Measurements from ENCODE around the gene FAM180B. TPM values are rescaled to one million over a fixed set of nuclear protein-coding genes. Genes with fewer than 3 reads are reported as not detected.

The FAM180B gene
- total and polyA plus RNA-seq, 10 of the 15 experiments (the other 5 are each of a cell fraction or from before 2014, with no cell fraction given) = 0.04 to 0.34 TPM; not detected in 8

DNA sequence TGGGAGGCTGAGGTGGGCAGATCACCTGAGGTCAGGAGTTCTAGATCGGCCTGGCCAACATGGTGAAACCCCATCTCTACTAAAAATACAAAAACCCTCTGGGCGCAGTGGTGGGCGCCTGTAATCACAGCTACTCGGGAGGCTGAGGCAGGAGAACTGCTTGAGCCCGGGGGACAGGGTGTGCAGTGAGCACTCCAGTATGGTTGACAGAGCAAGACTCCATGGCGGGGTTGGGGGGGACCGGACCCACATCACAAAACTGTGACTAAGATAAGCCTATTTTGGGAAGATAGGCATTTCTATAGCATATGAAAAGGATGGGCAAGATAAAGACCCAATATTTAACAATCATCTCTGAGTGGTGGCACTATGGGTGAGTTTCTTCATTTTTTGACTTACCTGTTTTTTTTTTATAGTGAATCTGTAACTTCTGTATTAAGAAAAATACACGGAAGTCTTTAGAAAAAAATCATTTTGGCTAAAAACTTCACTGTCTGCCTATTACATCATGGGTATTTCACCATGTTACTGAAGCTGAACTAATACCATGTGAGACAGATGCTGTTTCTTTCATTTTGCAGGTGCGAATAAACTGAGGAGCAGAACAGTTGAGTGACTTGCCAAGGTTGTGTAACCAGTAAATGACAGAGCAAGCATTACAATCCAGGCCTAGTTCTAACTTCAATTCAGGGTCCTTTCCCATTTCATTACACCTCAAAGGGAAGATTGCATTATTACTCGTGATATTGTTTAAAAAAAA lies 36.0 kb upstream of the FAM180B start:
- Histone ChIP-seq H3K27ac (ENCODE audit: control insufficient read depth, insufficient read depth) (peak overlapping the region; percentile 50; the same call in 1 of the 2 replicates), H3K4me1 (ENCODE audit: control insufficient read depth, insufficient read depth, low read length) (peaks cover 10% of the 10 kb centered on the region; the same call in 1 of the 2 replicates), H3K79me2 (ENCODE audit: control insufficient read depth, insufficient read depth, low read length) (peaks cover 74% of the 10 kb centered on the region), H3K4me2 (ENCODE audit: control insufficient read depth, insufficient read depth) (peak overlapping the region; percentile 46), H3K36me3 (ENCODE audit: control insufficient read depth in 2 of 2, insufficient read depth in 2 of 2, low read length in 1 of 2) (no peaks in the 10 kb centered on the region), H4K20me1 (ENCODE audit: control insufficient read depth, insufficient read depth) (no peaks in the 10 kb centered on the region), H2AFZ (ENCODE audit: control insufficient read depth, low read depth, low read length) (no peak overlapping the region), H3K9ac (ENCODE audit: control insufficient read depth, insufficient read depth, low read length) (no peak overlapping the region), H3K27me3 (replicated peaks in 1 of 2; ENCODE audit: control insufficient read depth in 2 of 2, insufficient read depth in 2 of 2, low read length in 1 of 2) (no peaks in the 10 kb centered on the region), H3K9me3 (replicated peaks; ENCODE audit: control insufficient read depth, insufficient read depth, low read length) (no peaks in the 10 kb centered on the region), H3K4me3 (peak overlapping the region; percentile 83)
- DNase-seq (ENCODE audit: low read depth, low spot score) (no peak), ATAC-seq (no peak), FAIRE-seq (peak; percentile 47)
- ChIA-PET CTCF (interaction anchor here (1.2 to 3.2 kb wide), 5 partner anchors 12 to 52 kb away, joined by 5 to 22 read pairs (median 6); no protein-coding TSS in a partner anchor), POLR2A (interaction anchor here (0.6 to 3.9 kb wide), 9 partner anchors 11 to 463 kb away, joined by 3 to 16 read pairs (median 5); no protein-coding TSS in a partner anchor), RAD21 (ENCODE audit: unreplicated experiment) (interaction anchor here (1.5 to 3.5 kb wide), 2 partner anchors 28 to 37 kb away, joined by 3 to 11 read pairs; no protein-coding TSS in a partner anchor), SMC1A (ENCODE audit: uncharacterized antibody, unreplicated experiment) (interaction anchor here (1.1 to 3.6 kb wide), 8 partner anchors 12 to 44 kb away, joined by 3 to 40 read pairs (median 4); partner anchors contain the start of genes KBTBD4 and NDUFS3)
- in situ Hi-C loops (cut with MboI) (no loop called here), intact Hi-C loops (cut with micrococcal nuclease; ENCODE audit: unreplicated experiment) (loop anchor here (5.0 kb wide), 1 partner anchor 33 kb away; no protein-coding TSS in a partner anchor)
- no TSS peak for BruUV-seq (replicated peaks)
- WGBS (ENCODE audit: insufficient coverage, insufficient replicate concordance, low lambda C conversion rate, missing lambda C conversion rate) = 74% methylated on average over 10 of the region's 10 CpGs
- TF ChIP-seq PML (IDR thresholded peaks at IDR 0.05; ENCODE audit: low read length) (no peak), ATF7 (IDR thresholded peaks at IDR 0.05; ENCODE audit: low read depth) (peak; percentile 47; the same call in 1 of the 2 replicates), IKZF2 (IDR thresholded peaks at IDR 0.05) (no peak), POLR2AphosphoS2 (IDR thresholded peaks at IDR 0.05; ENCODE audit: low read depth, low read length) (no peak), SMAD1 (IDR thresholded peaks at IDR 0.05; ENCODE audit: low read depth, partially characterized antibody) (no peak), SPI1 (IDR thresholded peaks at IDR 0.05; ENCODE audit: borderline replicate concordance, insufficient read depth, low read depth, low read length) (no peak)
- TF ChIP-seq, protein P1, sequence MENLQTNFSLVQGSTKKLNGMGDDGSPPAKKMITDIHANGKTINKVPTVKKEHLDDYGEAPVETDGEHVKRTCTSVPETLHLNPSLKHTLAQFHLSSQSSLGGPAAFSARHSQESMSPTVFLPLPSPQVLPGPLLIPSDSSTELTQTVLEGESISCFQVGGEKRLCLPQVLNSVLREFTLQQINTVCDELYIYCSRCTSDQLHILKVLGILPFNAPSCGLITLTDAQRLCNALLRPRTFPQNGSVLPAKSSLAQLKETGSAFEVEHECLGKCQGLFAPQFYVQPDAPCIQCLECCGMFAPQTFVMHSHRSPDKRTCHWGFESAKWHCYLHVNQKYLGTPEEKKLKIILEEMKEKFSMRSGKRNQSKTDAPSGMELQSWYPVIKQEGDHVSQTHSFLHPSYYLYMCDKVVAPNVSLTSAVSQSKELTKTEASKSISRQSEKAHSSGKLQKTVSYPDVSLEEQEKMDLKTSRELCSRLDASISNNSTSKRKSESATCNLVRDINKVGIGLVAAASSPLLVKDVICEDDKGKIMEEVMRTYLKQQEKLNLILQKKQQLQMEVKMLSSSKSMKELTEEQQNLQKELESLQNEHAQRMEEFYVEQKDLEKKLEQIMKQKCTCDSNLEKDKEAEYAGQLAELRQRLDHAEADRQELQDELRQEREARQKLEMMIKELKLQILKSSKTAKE (IDR thresholded peaks at IDR 0.05; ENCODE audit: low read depth, poor library complexity, severe bottlenecking) = no peak
- TF ChIP-seq, protein P2, sequence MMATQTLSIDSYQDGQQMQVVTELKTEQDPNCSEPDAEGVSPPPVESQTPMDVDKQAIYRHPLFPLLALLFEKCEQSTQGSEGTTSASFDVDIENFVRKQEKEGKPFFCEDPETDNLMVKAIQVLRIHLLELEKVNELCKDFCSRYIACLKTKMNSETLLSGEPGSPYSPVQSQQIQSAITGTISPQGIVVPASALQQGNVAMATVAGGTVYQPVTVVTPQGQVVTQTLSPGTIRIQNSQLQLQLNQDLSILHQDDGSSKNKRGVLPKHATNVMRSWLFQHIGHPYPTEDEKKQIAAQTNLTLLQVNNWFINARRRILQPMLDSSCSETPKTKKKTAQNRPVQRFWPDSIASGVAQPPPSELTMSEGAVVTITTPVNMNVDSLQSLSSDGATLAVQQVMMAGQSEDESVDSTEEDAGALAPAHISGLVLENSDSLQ (IDR thresholded peaks at IDR 0.05) = peak; percentile 66

All from GM12878 (cell line).